ENCODE measurements around the gene BBC3. TPM values are rescaled to one million over a fixed set of nuclear protein-coding genes. Genes with fewer than 3 reads are reported as not detected.
A peak's percentile ranks its signal among the peaks of the same experiment; 100 is the strongest.

BBC3 gene
- total RNA-seq, 1 donor from 2014 or later, result 54.6 TPM

- DNase-seq (ENCODE audit: low read depth) (no peak), FAIRE-seq (no peak)
- Histone ChIP-seq H2AFZ (ENCODE audit: low read depth, low read length) (peak overlapping the region; percentile 37), H3K36me3 (ENCODE audit: insufficient read depth, low read length) (peaks cover 11% of the 10 kb centered on the region), H3K27ac (ENCODE audit: low read depth, low read length) (peak overlapping the region; percentile 86), H3K79me2 (ENCODE audit: insufficient read depth, low read length) (peaks cover 48% of the 10 kb centered on the region), H3K4me1 (ENCODE audit: insufficient read depth, low read length) (peaks cover 31% of the 10 kb centered on the region), H4K20me1 (ENCODE audit: insufficient read depth, low read length) (peaks cover 27% of the 10 kb centered on the region), H3K4me2 (ENCODE audit: low read length) (peak overlapping the region; percentile 93), H3K4me3 (ENCODE audit: insufficient read depth, low read depth, low read length) (peak overlapping the region; percentile 65), H3K27me3 (ENCODE audit: insufficient read depth, low read length) (no peaks in the 10 kb centered on the region), H3K9ac (ENCODE audit: low read length) (peak overlapping the region; percentile 87), H3K9me3 (ENCODE audit: insufficient read depth, low read depth, low read length) (no peaks in the 10 kb centered on the region)
- Mint-ChIP-seq H3K9me3 (ENCODE audit: unreplicated experiment) (no peaks in the 10 kb centered on the region), H3K4me1 (ENCODE audit: low read depth, unreplicated experiment) (peaks cover 31% of the 10 kb centered on the region), H3K27me3 (ENCODE audit: low read depth, unreplicated experiment) (no peaks in the 10 kb centered on the region), H3K27ac (ENCODE audit: unreplicated experiment) (peak overlapping the region; percentile 98), H3K4me3 (ENCODE audit: unreplicated experiment) (peak overlapping the region; percentile 94), H3K36me3 (ENCODE audit: low read depth, unreplicated experiment) (peaks cover 23% of the 10 kb centered on the region)
- no peak for TF ChIP-seq EZH2 (IDR thresholded peaks at IDR 0.05; ENCODE audit: insufficient read depth, low read length)
- no peak for TF ChIP-seq CTCF (IDR thresholded peaks at IDR 0.05; ENCODE audit: insufficient read depth, low read depth, low read length)
Observed at GRCh38 chr19:47257411-47258169, 26.6 kb upstream of the BBC3 start.

- Histone ChIP-seq H3K4me3 (ENCODE audit: insufficient read depth, low read depth, low read length) (peak overlapping the region; percentile 70), H3K36me3 (ENCODE audit: insufficient read depth, low read length) (peaks cover 8% of the 10 kb centered on the region), H2AFZ (ENCODE audit: low read depth, low read length) (no peak overlapping the region), H3K27me3 (ENCODE audit: insufficient read depth, low read length) (no peaks in the 10 kb centered on the region), H4K20me1 (ENCODE audit: insufficient read depth, low read length) (peaks cover 20% of the 10 kb centered on the region), H3K9me3 (ENCODE audit: insufficient read depth, low read depth, low read length) (no peaks in the 10 kb centered on the region), H3K27ac (ENCODE audit: low read depth, low read length) (peak overlapping the region; percentile 94), H3K9ac (ENCODE audit: low read length) (peak overlapping the region; percentile 88), H3K79me2 (ENCODE audit: insufficient read depth, low read length) (peaks cover 41% of the 10 kb centered on the region), H3K4me2 (ENCODE audit: low read length) (peak overlapping the region; percentile 93), H3K4me1 (ENCODE audit: insufficient read depth, low read length) (peaks cover 32% of the 10 kb centered on the region)
- H3K4me3 Mint-ChIP-seq (ENCODE audit: unreplicated experiment), result peak overlapping the region; percentile 94
- FAIRE-seq, result peak; percentile 23
- H3K9me3 Mint-ChIP-seq (ENCODE audit: unreplicated experiment), result no peaks in the 10 kb centered on the region
- H3K4me1 Mint-ChIP-seq (ENCODE audit: low read depth, unreplicated experiment), result peaks cover 31% of the 10 kb centered on the region
- peak; percentile 90 for DNase-seq (ENCODE audit: low read depth)
- H3K36me3 Mint-ChIP-seq (ENCODE audit: low read depth, unreplicated experiment), result peaks cover 21% of the 10 kb centered on the region
- no peak for TF ChIP-seq EZH2 (IDR thresholded peaks at IDR 0.05; ENCODE audit: insufficient read depth, low read length)
- no peak for TF ChIP-seq CTCF (IDR thresholded peaks at IDR 0.05; ENCODE audit: insufficient read depth, low read depth, low read length)
- peak overlapping the region; percentile 98 for H3K27ac Mint-ChIP-seq (ENCODE audit: unreplicated experiment)
- H3K27me3 Mint-ChIP-seq (ENCODE audit: low read depth, unreplicated experiment), result no peaks in the 10 kb centered on the region
Observed at GRCh38 chr19:47256693-47257410, 25.9 kb upstream of the BBC3 start.
